Measurements from ENCODE around the gene BMP8B.

DNA sequence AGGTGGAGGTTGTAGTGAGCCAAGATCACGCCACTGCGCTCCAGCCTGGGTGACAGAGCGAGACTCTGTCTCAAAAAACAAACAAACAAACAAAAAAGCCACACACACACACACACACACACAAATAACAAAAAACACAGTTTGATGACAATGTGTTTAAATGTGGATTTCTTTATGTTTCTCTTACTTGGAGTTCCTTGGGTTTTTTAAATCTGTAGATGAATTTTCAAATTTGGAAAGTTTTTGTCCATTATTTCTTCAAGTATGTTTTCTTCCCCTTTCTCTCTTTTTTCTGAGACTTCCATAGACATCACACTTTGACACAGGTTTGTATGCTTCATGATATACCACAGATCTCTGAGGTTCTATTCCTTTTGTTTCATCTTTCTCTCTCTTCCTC is 62.1 kb downstream of the BMP8B start:
- TF ChIP-seq, protein P1, sequence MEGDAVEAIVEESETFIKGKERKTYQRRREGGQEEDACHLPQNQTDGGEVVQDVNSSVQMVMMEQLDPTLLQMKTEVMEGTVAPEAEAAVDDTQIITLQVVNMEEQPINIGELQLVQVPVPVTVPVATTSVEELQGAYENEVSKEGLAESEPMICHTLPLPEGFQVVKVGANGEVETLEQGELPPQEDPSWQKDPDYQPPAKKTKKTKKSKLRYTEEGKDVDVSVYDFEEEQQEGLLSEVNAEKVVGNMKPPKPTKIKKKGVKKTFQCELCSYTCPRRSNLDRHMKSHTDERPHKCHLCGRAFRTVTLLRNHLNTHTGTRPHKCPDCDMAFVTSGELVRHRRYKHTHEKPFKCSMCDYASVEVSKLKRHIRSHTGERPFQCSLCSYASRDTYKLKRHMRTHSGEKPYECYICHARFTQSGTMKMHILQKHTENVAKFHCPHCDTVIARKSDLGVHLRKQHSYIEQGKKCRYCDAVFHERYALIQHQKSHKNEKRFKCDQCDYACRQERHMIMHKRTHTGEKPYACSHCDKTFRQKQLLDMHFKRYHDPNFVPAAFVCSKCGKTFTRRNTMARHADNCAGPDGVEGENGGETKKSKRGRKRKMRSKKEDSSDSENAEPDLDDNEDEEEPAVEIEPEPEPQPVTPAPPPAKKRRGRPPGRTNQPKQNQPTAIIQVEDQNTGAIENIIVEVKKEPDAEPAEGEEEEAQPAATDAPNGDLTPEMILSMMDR (IDR thresholded peaks at IDR 0.05), result no peak
- TF ChIP-seq POLR2A (IDR thresholded peaks at IDR 0.05), result no peak
